HepG2 (cell line): ENCODE results near the gene ADAM19. TPM values are rescaled to one million over a fixed set of nuclear protein-coding genes. Genes with fewer than 3 reads are reported as not detected.

Experiments
- ATAC-seq: fragments of 200-7000 bp; cut with Tn5 transposase; 3 replicates; pipeline ENCODE4 v1.9.1; 2020; ENCODE audit warnings: mild to moderate bottlenecking, moderate library complexity
- BruUV-seq: library from RNA; stranded (reverse); fragments of 400-500 nt; replicated peaks from 2 replicates; lab custom pipeline; 2021; lab: Mats Ljungman, UMichigan
- CTCF ChIA-PET: fragments of 300-600 bp; formaldehyde crosslinking; extraction: SDS; loops from one replicate; lab custom pipeline; 2021; ENCODE audit warnings: low total read pairs, inconsistent platforms, low intra/inter-chr PET ratio; lab: Yijun Ruan, JAX
- POLR2A ChIA-PET: fragments of 350-600 bp; sonication (Branson Sonifier 250); formaldehyde crosslinking; loops from one replicate; lab custom pipeline; 2020; ENCODE audit warnings: antibody characterized with exemption, inconsistent platforms; lab: Yijun Ruan, JAX
- DNase-seq: peaks from one replicate; pipeline ENCODE4 v3.0.0-alpha.2; 2015; ENCODE audit warnings: low spot score
- FAIRE-seq: peaks from 3 replicates; lab custom pipeline; 2011; peaks lifted over from hg19 to GRCh38; lab: Jason Lieb, UNC
- H2AFZ ChIP-seq: one replicate; pipeline ENCODE4 v1.6.1; 2011; ENCODE audit warnings: low read length, inconsistent platforms
- H3K27ac ChIP-seq: fragments of 300-600 bp; 3 replicates; pipeline ENCODE4 v1.8.0; 2011; ENCODE audit warnings: mixed run types, mild to moderate bottlenecking, mixed read lengths, low read length, inconsistent platforms; ENCODE audit not compliant: insufficient read depth; ENCODE audit errors: extremely low read length
- H3K27me3 ChIP-seq, 2 experiments: fragments of 200-600 bp in 1 of 2; 2 replicates in 1 of 2; 3 replicates in 1 of 2; pipeline versions ENCODE4 v1.6.0 to v1.8.0; 2011; ENCODE audit warnings: low read length in 2 of 2, mild to moderate bottlenecking in 2 of 2, moderate library complexity in 2 of 2, inconsistent platforms in 1 of 2; ENCODE audit not compliant: insufficient read depth in 2 of 2, control insufficient read depth in 1 of 2
- H3K36me3 ChIP-seq, 2 experiments: fragments of 200-600 bp in 1 of 2; replicated peaks in 1 of 2; 2 replicates in 1 of 2; 3 replicates in 1 of 2; pipeline versions ENCODE4 v1.5.1 to v1.8.0; 2011; ENCODE audit warnings: low read length in 2 of 2, inconsistent platforms in 1 of 2; ENCODE audit not compliant: insufficient read depth in 2 of 2, control insufficient read depth in 1 of 2
- H3K4me1 ChIP-seq: 2 replicates; pipeline ENCODE4 v1.5.1; 2012; ENCODE audit warnings: low read length, inconsistent platforms; ENCODE audit not compliant: insufficient read depth
- H3K4me2 ChIP-seq: 2 replicates; pipeline ENCODE4 v1.6.0; 2011; ENCODE audit warnings: low read depth, low read length, inconsistent platforms
- H3K4me3 ChIP-seq, 3 experiments: fragments of 200-600 bp in 1 of 3; sonication (generic), shearing (Covaris generic) in 1 of 3; replicated peaks in 1 of 3; 2 replicates each; pipeline ENCODE4 v1.5.1; 2011 to 2016; ENCODE audit warnings: low read length in 3 of 3, inconsistent platforms in 2 of 3, low read depth in 2 of 3, mild to moderate bottlenecking in 2 of 3, control low read depth in 1 of 3, mixed read lengths in 1 of 3; ENCODE audit not compliant: insufficient read depth in 1 of 3
- H3K79me2 ChIP-seq: one replicate; pipeline ENCODE4 v1.6.1; 2011; ENCODE audit warnings: low read length, inconsistent platforms; ENCODE audit not compliant: insufficient read depth
- H3K9ac ChIP-seq: 2 replicates; pipeline ENCODE4 v1.6.0; 2011; ENCODE audit warnings: mild to moderate bottlenecking, low read depth, low read length, inconsistent platforms; ENCODE audit not compliant: insufficient read depth
- H3K9me3 ChIP-seq: 2 replicates; pipeline ENCODE4 v1.5.1; 2012; ENCODE audit warnings: mild to moderate bottlenecking, low read length
- H4K20me1 ChIP-seq: 2 replicates; pipeline ENCODE4 v1.6.0; 2011; ENCODE audit warnings: inconsistent platforms, mild to moderate bottlenecking, low read length, moderate library complexity; ENCODE audit not compliant: insufficient read depth
- RORA ChIP-seq: sonication (generic); formaldehyde crosslinking; IDR thresholded peaks from 2 replicates; pipeline ENCODE4 v1.5.0; 2020; ENCODE audit warnings: mild to moderate bottlenecking, missing genetic modification reagents, moderate library complexity
- SMAD9 ChIP-seq: sonication (generic); formaldehyde crosslinking; IDR thresholded peaks from 2 replicates; pipeline ENCODE4 v1.5.1; 2020; ENCODE audit warnings: mild to moderate bottlenecking, missing genetic modification reagents
- STAG1 ChIP-seq: sonication (generic); formaldehyde crosslinking; IDR thresholded peaks from 2 replicates; pipeline ENCODE4 v1.4.0; 2020; ENCODE audit warnings: missing genetic modification reagents
- YEATS4 ChIP-seq: sonication (generic); formaldehyde crosslinking; IDR thresholded peaks from 2 replicates; pipeline ENCODE4 v1.4.0; 2020; ENCODE audit warnings: missing genetic modification reagents, borderline replicate concordance
- ZNF569 ChIP-seq: sonication (generic); formaldehyde crosslinking; IDR thresholded peaks from 2 replicates; pipeline ENCODE4 v1.5.0; 2020; ENCODE audit warnings: mild to moderate bottlenecking, missing genetic modification reagents, moderate library complexity, borderline replicate concordance
- WGBS: methylation state at CpG from one replicate; pipeline ENCODE4 v1.1.6; 2017; ENCODE audit warnings: low lambda C conversion rate; 5-methylcytosine and 5-hydroxymethylcytosine counted together
- in situ Hi-C: cut with HindIII; loops from 2 replicates; pipeline ENCODE4 v1.10.0; 2017; ENCODE audit warnings: low pct_unique_long_range_greater_than_20kb; ENCODE audit not compliant: extremely low pct_ligation_motif_present
- intact Hi-C: fragments of 100-400 bp; cut with micrococcal nuclease; formaldehyde crosslinking; loops from one replicate; pipeline ENCODE4 v1.10.0; 2022; ENCODE audit not compliant: unreplicated experiment
- polyA plus RNA-seq, 8 experiments: library from polyadenylated mRNA; depleted of rRNA in 3 of 8; stranded (reverse) in 7 of 8; unstranded in 1 of 8; fragments of >200 nt; fragmentation: Illumina TruSeq in 4 of 8; extraction: Trizol in 4 of 8; gene quantifications; 2 replicates each; pipeline versions ENCODE4 v1.2.1 to v1.2.3, GENCODE V29; 2011 to 2016; ENCODE audit warnings: low read depth in 4 of 8, missing spikeins in 1 of 8, mixed read lengths in 1 of 8; ENCODE audit not compliant: insufficient read depth in 1 of 8
- total RNA-seq, 5 experiments: library from RNA; depleted of rRNA; stranded (reverse); fragments of >200 nt; fragmentation: Illumina TruSeq; extraction: Trizol; gene quantifications; 2 replicates each; pipeline ENCODE4 v1.2.3, GENCODE V29; 2016; ENCODE audit warnings: low read depth in 1 of 5
- TF ChIP-seq, protein P1 (sequence below): sonication (generic); formaldehyde crosslinking; IDR thresholded peaks from 2 replicates; pipeline ENCODE4 v1.4.0; 2020; ENCODE audit warnings: mild to moderate bottlenecking, missing genetic modification reagents
- TF ChIP-seq, protein P2 (sequence below): sonication (generic); formaldehyde crosslinking; IDR thresholded peaks from 2 replicates; pipeline ENCODE4 v1.4.0; 2020; ENCODE audit warnings: mild to moderate bottlenecking, missing genetic modification reagents, borderline replicate concordance
- TF ChIP-seq, protein P3 (sequence below): sonication (generic); formaldehyde crosslinking; IDR thresholded peaks from 2 replicates; pipeline ENCODE4 v1.5.0; 2020; ENCODE audit warnings: mild to moderate bottlenecking, missing genetic modification reagents

Gene ADAM19
- total and polyA plus RNA-seq, 2 of the 13 experiments (the other 11 are each of a cell fraction or from before 2014, with no cell fraction given) = 0.38 to 0.74 TPM

DNA sequence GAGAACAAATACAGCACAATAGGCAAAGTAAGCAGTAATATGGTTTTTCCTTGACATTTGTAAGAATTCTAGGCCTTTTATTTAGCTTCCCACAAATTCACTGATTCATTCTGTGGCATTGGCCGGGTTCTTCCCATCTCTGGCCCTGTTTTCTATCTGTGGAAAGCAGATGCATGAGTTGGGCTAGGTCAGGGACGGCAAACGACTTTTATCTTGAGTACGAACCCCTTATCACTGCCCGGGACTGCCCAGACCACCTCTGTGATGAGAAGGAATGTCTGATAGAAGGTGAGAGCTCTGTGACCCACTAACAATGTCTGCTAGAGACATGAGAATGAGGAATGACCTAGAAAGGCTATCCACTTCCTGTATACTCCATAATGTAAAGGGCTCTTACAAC lies 35.4 kb upstream of the ADAM19 start:
- in situ Hi-C loops = no loop called here
- Histone ChIP-seq H3K9me3 (no peaks in the 10 kb centered on the region), H3K4me1 (no peaks in the 10 kb centered on the region), H3K9ac (no peak overlapping the region), H3K27ac (no peak overlapping the region), H3K79me2 (no peaks in the 10 kb centered on the region), H3K4me2 (no peak overlapping the region)
- POLR2A ChIA-PET = no interaction called here
- 25% methylated on average over 5 of the region's 5 CpGs for WGBS
- no peak for FAIRE-seq
- TF ChIP-seq SMAD9 (CRISPR knock-in tag) (no peak), RORA (no peak), STAG1 (CRISPR knock-in tag) (no peak), YEATS4 (no peak), ZNF569 (CRISPR knock-in tag) (no peak)
- TF ChIP-seq, protein P1, sequence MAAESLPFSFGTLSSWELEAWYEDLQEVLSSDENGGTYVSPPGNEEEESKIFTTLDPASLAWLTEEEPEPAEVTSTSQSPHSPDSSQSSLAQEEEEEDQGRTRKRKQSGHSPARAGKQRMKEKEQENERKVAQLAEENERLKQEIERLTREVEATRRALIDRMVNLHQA (CRISPR knock-in tag) = no peak
- TF ChIP-seq, protein P2, sequence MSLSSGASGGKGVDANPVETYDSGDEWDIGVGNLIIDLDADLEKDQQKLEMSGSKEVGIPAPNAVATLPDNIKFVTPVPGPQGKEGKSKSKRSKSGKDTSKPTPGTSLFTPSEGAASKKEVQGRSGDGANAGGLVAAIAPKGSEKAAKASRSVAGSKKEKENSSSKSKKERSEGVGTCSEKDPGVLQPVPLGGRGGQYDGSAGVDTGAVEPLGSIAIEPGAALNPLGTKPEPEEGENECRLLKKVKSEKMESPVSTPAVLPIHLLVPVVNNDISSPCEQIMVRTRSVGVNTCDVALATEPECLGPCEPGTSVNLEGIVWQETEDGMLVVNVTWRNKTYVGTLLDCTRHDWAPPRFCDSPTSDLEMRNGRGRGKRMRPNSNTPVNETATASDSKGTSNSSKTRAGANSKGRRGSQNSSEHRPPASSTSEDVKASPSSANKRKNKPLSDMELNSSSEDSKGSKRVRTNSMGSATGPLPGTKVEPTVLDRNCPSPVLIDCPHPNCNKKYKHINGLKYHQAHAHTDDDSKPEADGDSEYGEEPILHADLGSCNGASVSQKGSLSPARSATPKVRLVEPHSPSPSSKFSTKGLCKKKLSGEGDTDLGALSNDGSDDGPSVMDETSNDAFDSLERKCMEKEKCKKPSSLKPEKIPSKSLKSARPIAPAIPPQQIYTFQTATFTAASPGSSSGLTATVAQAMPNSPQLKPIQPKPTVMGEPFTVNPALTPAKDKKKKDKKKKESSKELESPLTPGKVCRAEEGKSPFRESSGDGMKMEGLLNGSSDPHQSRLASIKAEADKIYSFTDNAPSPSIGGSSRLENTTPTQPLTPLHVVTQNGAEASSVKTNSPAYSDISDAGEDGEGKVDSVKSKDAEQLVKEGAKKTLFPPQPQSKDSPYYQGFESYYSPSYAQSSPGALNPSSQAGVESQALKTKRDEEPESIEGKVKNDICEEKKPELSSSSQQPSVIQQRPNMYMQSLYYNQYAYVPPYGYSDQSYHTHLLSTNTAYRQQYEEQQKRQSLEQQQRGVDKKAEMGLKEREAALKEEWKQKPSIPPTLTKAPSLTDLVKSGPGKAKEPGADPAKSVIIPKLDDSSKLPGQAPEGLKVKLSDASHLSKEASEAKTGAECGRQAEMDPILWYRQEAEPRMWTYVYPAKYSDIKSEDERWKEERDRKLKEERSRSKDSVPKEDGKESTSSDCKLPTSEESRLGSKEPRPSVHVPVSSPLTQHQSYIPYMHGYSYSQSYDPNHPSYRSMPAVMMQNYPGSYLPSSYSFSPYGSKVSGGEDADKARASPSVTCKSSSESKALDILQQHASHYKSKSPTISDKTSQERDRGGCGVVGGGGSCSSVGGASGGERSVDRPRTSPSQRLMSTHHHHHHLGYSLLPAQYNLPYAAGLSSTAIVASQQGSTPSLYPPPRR = no peak
- TF ChIP-seq, protein P3, sequence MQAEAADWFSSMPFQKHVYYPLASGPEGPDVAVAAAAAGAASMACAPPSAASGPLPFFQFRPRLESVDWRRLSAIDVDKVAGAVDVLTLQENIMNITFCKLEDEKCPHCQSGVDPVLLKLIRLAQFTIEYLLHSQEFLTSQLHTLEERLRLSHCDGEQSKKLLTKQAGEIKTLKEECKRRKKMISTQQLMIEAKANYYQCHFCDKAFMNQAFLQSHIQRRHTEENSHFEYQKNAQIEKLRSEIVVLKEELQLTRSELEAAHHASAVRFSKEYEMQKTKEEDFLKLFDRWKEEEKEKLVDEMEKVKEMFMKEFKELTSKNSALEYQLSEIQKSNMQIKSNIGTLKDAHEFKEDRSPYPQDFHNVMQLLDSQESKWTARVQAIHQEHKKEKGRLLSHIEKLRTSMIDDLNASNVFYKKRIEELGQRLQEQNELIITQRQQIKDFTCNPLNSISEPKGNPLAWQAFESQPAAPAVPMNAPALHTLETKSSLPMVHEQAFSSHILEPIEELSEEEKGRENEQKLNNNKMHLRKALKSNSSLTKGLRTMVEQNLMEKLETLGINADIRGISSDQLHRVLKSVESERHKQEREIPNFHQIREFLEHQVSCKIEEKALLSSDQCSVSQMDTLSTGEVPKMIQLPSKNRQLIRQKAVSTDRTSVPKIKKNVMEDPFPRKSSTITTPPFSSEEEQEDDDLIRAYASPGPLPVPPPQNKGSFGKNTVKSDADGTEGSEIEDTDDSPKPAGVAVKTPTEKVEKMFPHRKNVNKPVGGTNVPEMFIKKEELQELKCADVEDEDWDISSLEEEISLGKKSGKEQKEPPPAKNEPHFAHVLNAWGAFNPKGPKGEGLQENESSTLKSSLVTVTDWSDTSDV (CRISPR knock-in tag) = no peak
- TF ChIP-seq, all 625 proteins: peak for 0
- H2AFZ ChIP-seq = no peak overlapping the region
- BruUV-seq = no TSS peak
- H3K36me3 ChIP-seq = no peaks in the 10 kb centered on the region
- intact Hi-C loops = no loop called here
- CTCF ChIA-PET = no interaction called here
- DNase-seq = no peak
- ATAC-seq = no peak
- H3K27me3 ChIP-seq = no peaks in the 10 kb centered on the region
- no peaks in the 10 kb centered on the region for H4K20me1 ChIP-seq
- H3K4me3 ChIP-seq = no peak overlapping the region
